Measurements from ENCODE around the gene ADAT2. TPM values are rescaled to one million over a fixed set of nuclear protein-coding genes. Genes with fewer than 3 reads are reported as not detected.
"Not testable (repeated sequence)": the region's sequence is repeated elsewhere in the genome, so short reads cannot be mapped to it uniquely, and the experiment has no call there.

The ADAT2 gene
- total RNA-seq: 9.7 TPM

GRCh38 chr6:143450453-143451371 is at the start of gene ADAT2, which contains the start of gene PEX3:
Gene ADAT2 (minus strand): TSS chr6:143450695. CDS start chr6:143450658, 37 bp downstream.
Gene PEX3 (plus strand): TSS chr6:143450805. CDS start chr6:143451043, 238 bp downstream.
- peak; percentile 91 for DNase-seq (ENCODE audit: low spot score)
- intact Hi-C loops (cut with DNase I): no loop called here
- ATAC-seq: peak; percentile 99

DNA sequence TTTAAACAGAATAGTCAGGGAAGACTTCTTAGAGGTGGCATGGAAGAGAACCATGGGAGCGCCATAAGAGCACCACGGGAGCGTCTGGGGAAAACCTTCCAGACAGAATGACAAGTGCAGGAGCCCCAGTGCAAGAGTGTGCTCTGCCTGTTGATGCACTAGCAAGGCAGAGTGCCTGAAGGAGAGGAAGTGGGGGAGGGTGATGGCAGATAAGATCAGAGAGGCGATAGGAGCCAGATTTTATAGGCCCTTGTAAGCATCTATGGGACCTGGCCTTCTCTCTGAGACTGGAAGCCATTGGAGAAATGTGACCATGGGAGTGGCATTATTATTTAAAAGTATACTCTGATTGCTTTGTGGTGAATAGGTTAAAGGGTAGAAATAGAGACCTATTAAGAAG is 47.9 kb upstream of the ADAT2 start:
- DNase-seq (ENCODE audit: low spot score): no peak
- intact Hi-C loops (cut with DNase I): loop anchor here (5.0 kb wide), 1 partner anchor 361 kb away; no protein-coding TSS in a partner anchor
- ATAC-seq: no peak

DNA sequence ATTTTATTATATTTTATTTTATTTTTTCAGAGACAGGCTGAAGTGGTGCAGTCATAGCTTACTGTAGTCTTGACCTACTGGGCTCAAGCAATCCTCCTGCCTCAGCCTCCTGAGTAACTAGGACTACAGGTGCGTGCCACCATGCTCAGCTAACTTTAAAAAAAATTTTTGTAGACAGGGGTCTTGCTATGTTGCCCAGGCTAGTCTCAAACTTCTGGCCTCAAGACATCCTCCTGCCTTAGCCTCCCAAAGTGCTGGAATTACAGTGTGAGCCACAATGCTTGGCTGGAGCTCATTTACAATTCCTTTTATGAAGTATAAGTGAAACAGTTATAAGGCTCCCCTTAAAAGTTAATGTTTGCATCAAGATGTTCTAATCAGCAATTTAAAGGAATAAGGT is 46.5 kb upstream of the ADAT2 start:
- ATAC-seq (no peak), DNase-seq (ENCODE audit: low spot score) (no peak)
- intact Hi-C loops (cut with DNase I): loop anchor here (5.0 kb wide), 1 partner anchor 360 kb away; no protein-coding TSS in a partner anchor

GRCh38 chr6:143490775-143491174 is 40.3 kb upstream of the ADAT2 start:
- intact Hi-C loops (cut with DNase I): no loop called here
- DNase-seq (ENCODE audit: low spot score) (no peak), ATAC-seq (no peak)

DNA sequence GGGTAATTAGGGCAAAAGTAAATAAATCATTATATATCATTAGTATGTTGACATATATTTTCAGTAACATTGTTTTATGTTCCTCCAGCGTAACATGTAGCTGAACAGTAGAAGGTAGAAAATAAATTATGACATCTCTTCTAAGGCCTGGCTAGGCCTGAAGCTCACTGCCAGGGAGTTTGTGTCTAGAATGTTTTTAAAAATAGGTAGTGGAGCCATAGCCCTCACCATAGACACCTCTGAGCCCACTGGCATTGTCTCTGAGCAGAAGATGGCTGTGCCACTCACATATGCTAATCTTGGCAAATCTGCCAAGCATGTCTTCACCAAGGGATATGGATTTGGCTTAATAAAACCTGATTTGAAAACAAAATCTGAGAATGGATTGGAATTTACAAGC is 39.7 kb upstream of the ADAT2 start:
- ATAC-seq: no peak
- DNase-seq (ENCODE audit: low spot score): no peak
- intact Hi-C loops (cut with DNase I): no loop called here

- intact Hi-C loops (cut with DNase I): no loop called here
- ATAC-seq: no peak
These were observed 36.3 kb upstream of the ADAT2 start for GRCh38 chr6:143486752-143487151.

DNA sequence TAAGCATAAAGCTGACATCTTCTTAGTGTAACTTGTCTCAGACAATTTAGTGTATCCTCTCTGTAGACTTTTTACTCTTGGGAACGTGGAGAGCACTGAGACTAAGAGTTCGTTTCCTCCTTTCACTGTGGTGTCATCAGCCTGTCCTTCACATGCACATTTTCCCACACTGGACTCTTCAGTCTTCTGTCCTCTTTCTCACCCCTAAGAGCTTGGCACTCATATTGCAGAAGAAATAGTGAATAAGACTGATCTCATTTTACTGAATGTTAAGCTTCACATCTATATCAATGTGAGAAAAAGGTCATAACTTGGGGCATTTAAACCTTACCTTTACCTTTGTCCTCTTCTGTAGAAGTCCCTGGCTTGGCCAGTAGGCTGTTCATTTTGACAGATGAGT is 35.5 kb upstream of the ADAT2 start:
- ATAC-seq (no peak), DNase-seq (ENCODE audit: low spot score) (no peak)
- intact Hi-C loops (cut with DNase I): no loop called here

More at GRCh38 chr6:143486752-143487151, 36.3 kb upstream of the ADAT2 start:
- DNase-seq (ENCODE audit: low spot score): no peak

DNA sequence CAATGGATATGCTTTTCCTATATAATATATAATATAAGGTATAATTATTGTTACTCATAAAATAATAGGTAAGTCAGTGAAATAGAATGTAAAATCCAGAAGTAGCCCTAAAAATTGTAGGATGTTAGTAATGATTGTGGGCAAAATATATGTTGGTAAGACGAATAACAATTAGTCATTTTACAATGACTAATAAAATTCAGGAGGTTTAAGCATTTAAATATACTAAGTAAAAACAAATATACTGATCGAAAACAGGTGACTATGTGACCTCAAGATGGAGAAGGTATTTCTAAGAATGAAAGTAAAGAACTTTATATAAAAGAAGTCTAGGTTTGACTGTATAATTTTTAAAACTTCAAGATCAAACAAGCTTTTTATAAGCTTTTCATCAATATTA is 32.1 kb upstream of the ADAT2 start:
- no peak for ATAC-seq
- no peak for DNase-seq (ENCODE audit: low spot score)
- intact Hi-C loops (cut with DNase I): no loop called here

DNA sequence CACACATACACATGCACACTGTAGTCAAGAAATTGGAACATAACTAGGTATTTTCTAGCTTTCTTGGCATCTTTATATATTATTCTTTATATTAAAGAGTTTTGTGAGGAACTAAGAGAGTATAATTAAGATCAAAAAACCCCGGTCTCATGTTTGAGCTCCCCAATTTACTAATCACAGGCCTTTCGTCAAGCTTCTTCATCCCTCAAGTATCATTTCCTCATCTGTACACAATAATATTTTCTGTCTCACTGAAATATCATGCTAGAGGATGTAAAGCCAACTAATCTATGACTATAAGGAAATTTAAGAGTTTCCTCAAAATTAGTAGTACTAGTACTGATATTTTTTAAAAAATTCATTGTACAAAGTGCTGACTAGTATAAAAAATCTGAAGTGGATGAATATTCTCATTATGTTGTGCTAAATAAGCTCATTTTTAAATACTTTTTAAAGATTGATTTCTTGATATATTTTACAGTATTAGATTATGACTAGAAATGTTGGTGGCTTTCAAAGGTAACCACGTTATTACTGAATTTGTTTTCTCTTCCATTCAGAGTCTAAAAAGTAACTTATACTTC is 28.1 kb upstream of the ADAT2 start:
- intact Hi-C loops (cut with DNase I): no loop called here
- ATAC-seq: no peak

GRCh38 chr6:143476545-143476944 is 26.1 kb upstream of the ADAT2 start:
- ATAC-seq: no peak
- intact Hi-C loops (cut with DNase I): no loop called here
- no peak for DNase-seq (ENCODE audit: low spot score)

More for the DNA sequence above, 28.1 kb upstream of the ADAT2 start:
- DNase-seq (ENCODE audit: low spot score): no peak

GRCh38 chr6:143471822-143472221 is 21.3 kb upstream of the ADAT2 start:
- DNase-seq (ENCODE audit: low spot score): no peak
- intact Hi-C loops (cut with DNase I): no loop called here

GRCh38 chr6:143468823-143469222 is 18.3 kb upstream of the ADAT2 start:
- DNase-seq (ENCODE audit: low spot score); intact Hi-C loops (cut with DNase I); ATAC-seq: not testable (repeated sequence)

More at GRCh38 chr6:143471822-143472221, 21.3 kb upstream of the ADAT2 start:
- ATAC-seq: no peak

- ATAC-seq (no peak), DNase-seq (ENCODE audit: low spot score) (no peak)
- intact Hi-C loops (cut with DNase I): no loop called here
These were observed 17.5 kb upstream of the ADAT2 start for GRCh38 chr6:143468026-143468425.

- no peak for DNase-seq (ENCODE audit: low spot score)
- intact Hi-C loops (cut with DNase I): no loop called here
- ATAC-seq: no peak
These were observed 15.1 kb upstream of the ADAT2 start for GRCh38 chr6:143465546-143465945.

DNA sequence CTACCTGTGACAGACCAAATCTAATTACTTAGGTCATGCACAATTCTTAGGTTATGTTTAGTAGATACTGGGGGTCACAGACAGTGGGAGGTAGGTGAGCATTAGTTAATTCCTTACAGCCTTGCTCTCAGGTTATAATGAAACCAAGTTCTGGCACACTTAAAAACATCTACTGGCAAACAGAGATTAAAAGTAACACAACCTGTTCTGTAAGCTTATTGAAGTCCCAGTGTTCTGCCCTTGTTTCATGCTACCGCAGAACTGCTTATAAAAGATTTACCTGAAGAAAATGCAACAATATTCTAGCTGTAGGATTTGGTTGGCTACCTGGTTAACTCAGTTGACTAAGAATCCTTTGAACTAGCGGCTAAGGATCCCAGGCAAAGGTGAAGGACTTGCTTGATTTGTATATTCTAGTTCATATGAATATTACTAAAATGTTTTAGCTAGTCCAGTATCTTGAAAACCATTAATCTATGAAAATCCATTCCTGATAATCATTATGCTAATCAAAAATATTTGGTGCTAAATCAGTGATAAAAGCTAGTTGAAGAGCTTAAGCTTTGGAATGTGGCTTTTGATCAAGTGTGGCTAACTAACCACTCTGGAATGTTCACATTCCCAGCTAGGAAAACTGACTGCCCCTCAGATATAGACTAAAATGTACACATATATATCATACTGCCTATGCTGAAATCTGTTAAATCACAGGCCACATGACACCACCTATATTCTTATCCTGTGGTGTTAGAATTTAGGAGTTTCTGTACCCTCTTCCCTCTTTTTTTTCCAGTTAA is 7.3 kb upstream of the ADAT2 start:
- ATAC-seq (no peak), DNase-seq (ENCODE audit: low spot score) (no peak)
- intact Hi-C loops (cut with DNase I): no loop called here

- ATAC-seq: no peak
- intact Hi-C loops (cut with DNase I): no loop called here
These were observed 1.0 kb upstream of the ADAT2 start for GRCh38 chr6:143451531-143451930.

DNA sequence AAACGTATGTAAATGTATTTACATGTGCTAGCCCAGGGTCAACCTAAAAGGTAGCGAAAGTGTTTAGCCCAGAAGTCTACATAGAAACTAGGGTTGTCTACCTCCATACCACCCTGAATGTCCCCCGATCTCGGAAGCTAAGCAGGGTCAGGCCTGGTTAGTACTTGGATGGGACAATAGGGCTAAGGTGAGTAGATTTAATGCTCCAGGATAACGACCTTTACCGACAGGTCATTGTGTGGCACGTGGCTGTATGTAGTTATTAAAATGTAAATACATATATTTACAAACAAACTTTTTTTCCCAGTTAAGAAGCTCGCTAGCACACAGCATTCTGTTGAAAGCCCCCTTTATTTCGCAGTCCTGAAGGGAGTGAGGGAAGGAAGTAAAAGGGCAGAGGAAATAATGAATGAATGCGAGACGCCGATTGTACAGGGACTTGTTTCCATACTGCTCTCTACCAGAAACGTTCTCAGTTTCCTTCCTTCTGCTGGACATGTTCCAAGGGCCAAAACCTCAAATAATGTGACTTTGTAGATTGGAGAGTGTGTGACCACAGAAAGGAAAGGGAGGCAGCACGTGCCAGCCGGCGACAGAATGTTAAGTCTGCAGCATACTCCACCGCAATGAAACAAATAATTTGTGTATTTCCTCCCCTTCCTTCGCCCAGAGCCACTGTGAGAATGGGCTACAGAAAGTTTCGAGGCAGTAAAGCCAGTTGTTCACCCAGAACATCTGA is 612 bp downstream of the ADAT2 start:
- ATAC-seq (peak; percentile 33), DNase-seq (ENCODE audit: low spot score) (no peak)
- intact Hi-C loops (cut with DNase I): no loop called here

More at GRCh38 chr6:143451531-143451930, 1.0 kb upstream of the ADAT2 start:
- DNase-seq (ENCODE audit: low spot score): no peak

- intact Hi-C loops (cut with DNase I): no loop called here
- DNase-seq (ENCODE audit: low spot score) (no peak), ATAC-seq (no peak)
These were observed 1.3 kb downstream of the ADAT2 start for GRCh38 chr6:143449082-143449713.

Data from sciatic nerve (tissue), 2 donors.